HG02981 (cell line): Measurements from ENCODE around the gene DENND5B.
"Not testable (repeated sequence)": the region's sequence is repeated elsewhere in the genome, so short reads cannot be mapped to it uniquely, and the experiment has no call there.

ENCODE experiments used
- ATAC-seq: cut with Tn5 transposase; IDR thresholded peaks from one replicate; pipeline ENCODE4 v1.9.1; 2021; ENCODE audit warnings: mild to moderate bottlenecking, moderate library complexity; ENCODE audit not compliant: unreplicated experiment

The DENND5B gene

GRCh38 chr12:31594681-31595080 lies 3.7 kb upstream of the DENND5B start:
- no peak for ATAC-seq

- ATAC-seq = peak; percentile 24
Measured at GRCh38 chr12:31591380-31591901, 505 bp upstream of the DENND5B start.

GRCh38 chr12:31589904-31590641 lies 863 bp downstream of the DENND5B start:
- ATAC-seq = peak; percentile 24

GRCh38 chr12:31589598-31589903 lies 1.4 kb downstream of the DENND5B start:
- peak; percentile 30 for ATAC-seq

GRCh38 chr12:31588976-31589375 lies 2.0 kb downstream of the DENND5B start:
- no peak for ATAC-seq

GRCh38 chr12:31586728-31587127 lies 4.2 kb downstream of the DENND5B start:
- no peak for ATAC-seq

GRCh38 chr12:31585895-31586294 lies 5.0 kb downstream of the DENND5B start:
- ATAC-seq = no peak

- ATAC-seq = no peak
Measured at GRCh38 chr12:31585271-31585670, 5.7 kb downstream of the DENND5B start.

- no peak for ATAC-seq
Measured at GRCh38 chr12:31584782-31585181, 6.2 kb downstream of the DENND5B start.

- no peak for ATAC-seq
Measured at GRCh38 chr12:31583878-31584277, 7.1 kb downstream of the DENND5B start.

GRCh38 chr12:31582155-31582554 lies 8.8 kb downstream of the DENND5B start:
- ATAC-seq = no peak

- ATAC-seq = peak; percentile 69
Measured at GRCh38 chr12:31578632-31579031, 12.3 kb downstream of the DENND5B start.

GRCh38 chr12:31574803-31575575 lies 15.9 kb downstream of the DENND5B start:
- no peak for ATAC-seq

- ATAC-seq = not testable (repeated sequence)
Measured at GRCh38 chr12:31574367-31574766, 16.6 kb downstream of the DENND5B start.

GRCh38 chr12:31572900-31573600 lies 17.9 kb downstream of the DENND5B start:
- no peak for ATAC-seq

- ATAC-seq = no peak
Measured at GRCh38 chr12:31570880-31571279, 20.1 kb downstream of the DENND5B start.

GRCh38 chr12:31569517-31569916 lies 21.4 kb downstream of the DENND5B start:
- not testable (repeated sequence) for ATAC-seq

- no peak for ATAC-seq
Measured at GRCh38 chr12:31568498-31568897, 22.4 kb downstream of the DENND5B start.

- no peak for ATAC-seq
Measured at GRCh38 chr12:31567029-31567428, 23.9 kb downstream of the DENND5B start.

- no peak for ATAC-seq
Measured at GRCh38 chr12:31566547-31566946, 24.4 kb downstream of the DENND5B start.

GRCh38 chr12:31562594-31563328 lies 28.2 kb downstream of the DENND5B start:
- ATAC-seq = no peak
